SKM-1 (cell line): ENCODE results near the gene CHCHD6.

Experiments
- DNase-seq: peaks from one replicate; lab custom pipeline; 2025; ENCODE audit not compliant: unreplicated experiment; lab: John Stamatoyannopoulos, UW

Gene CHCHD6

DNA sequence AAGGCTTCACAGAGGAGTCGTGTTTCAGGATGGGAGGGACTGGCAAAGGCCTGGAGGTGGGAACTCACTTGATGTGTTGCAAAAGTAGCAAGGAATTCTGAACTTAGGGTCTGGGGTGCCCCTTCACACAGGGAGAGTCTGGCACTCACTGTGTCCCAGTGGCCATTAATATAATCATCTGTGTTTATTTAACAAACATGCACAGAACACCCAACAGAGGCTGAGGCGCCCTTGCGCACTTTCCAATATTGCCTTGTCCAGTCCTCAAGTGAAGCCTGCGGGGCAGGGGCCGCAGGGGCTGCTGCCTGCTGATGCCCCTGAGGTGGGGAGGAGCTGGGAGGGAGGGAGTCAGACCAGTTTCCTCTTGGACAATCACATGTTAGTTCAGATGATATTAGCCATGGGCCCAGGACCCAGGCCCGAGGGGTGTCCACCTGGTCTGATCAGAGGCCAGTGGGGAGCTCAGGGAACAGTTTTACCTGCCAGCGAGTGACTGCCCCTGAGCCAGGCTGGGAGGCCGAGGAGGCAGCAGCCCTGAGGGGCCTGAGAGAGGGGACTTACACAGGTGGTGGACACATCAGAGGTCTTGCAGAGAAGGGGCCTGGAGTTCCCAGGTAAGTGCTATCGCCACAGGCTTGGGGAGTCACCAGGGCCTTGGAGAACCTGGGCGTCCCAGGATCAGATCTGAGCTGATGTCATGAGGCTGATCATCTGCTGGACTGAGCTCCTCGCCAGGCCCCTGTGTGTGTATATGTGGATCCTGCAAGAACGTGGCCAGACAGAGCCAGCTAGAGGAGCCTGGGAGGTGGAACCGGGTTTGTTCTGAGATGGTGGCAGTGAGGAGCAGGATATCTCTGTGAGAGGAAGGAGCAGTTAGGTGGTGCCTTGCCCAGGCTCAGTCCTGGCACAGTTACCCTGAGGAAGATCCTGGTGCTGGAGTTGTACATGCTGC is 35.3 kb upstream of the CHCHD6 start:
- no peak for DNase-seq

DNA sequence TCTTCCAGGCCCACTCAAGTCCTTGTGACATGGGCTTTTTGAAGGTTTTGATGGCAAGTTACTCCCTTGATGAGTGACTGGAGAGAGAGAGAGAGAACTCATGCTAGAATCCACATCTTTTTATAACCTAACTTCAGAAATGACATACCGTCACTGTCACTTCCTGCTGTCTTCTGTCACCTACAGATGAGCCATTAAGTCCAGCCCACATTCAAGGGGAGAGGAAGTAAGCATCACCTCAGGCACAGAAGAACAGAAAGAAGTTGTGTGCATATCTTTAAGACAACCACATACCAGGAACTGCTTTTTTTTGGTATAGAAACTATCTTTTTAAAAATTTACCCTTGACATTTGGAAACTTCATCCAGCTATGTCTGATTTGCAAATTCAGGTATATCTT is 32.5 kb upstream of the CHCHD6 start:
- no peak for DNase-seq

DNA sequence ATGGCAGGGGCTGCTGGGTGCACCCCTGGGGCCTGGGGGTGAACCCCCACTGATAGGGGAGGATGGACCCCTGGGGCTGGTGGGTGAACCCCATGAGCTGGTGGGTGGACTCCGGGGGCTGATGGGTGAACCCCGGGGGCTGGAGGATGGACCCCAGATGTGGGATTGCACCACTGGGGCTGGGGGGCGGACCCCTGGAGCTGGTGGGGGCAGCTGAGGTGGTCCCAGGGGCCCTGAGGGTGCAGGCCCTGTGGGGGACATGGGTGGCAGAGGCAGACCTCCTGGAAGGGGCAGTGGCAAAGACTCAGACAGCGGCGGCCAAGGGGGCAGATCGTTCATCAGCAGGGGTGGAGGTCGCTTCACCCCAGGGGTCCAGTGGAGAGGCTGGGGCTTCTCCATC is 31.7 kb upstream of the CHCHD6 start:
- DNase-seq, result no peak

DNA sequence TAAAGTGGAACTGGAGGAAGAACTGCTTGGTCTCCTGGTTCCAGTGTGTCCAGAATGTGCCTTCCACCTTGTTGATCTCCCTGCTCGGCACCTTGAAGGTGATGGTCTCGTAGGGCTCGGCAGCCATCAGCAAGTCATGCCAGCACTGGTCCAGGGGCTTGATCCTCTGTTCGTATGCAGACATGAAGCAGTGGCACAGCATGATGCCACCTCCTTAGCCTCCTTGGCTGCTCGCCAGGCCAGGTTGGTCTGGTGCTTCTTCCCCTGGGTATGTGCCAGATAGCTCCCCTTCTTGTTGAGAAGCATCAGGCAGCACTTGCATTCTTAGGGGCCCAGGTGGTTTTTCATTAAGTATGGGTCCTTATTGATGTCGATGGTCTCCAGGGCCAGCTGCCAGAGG is 31.3 kb upstream of the CHCHD6 start:
- no peak for DNase-seq

DNA sequence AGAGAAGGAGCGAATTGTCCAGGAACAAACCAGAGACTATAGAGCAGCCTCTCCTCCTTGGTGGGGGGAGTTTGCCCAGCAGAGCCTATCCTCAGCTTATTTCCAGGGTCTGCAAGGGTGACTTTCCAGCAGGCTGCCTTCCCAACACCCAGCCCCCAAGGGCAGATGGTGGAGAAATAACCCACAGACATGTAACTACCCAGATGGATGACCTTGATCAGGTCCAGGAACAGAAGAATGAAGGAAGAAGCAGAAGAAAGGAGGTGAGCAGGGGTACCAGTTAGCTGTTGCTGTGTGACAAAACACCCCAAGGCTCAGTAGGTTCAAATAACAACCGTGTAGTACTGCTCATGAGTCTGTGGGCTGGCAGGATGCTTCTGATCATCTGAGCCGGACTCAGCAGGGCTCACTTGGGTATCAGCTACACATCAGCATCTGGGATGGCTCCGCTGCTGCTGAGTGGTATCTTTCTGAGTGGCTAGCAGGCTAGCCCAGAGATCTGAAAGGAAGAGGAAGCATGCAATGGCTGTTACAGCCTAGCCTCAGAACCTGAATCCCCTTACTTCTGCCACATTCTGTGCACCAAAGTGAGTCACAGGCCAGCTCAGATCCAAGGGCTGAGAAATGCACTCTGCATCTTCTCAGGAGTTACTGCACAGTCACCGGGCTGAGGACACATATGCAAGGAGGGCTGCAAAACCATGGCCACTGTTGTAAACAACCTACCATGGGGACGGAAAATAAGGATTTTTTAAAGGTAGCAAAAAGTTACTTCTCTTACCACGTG is 26.9 kb upstream of the CHCHD6 start:
- no peak for DNase-seq

DNA sequence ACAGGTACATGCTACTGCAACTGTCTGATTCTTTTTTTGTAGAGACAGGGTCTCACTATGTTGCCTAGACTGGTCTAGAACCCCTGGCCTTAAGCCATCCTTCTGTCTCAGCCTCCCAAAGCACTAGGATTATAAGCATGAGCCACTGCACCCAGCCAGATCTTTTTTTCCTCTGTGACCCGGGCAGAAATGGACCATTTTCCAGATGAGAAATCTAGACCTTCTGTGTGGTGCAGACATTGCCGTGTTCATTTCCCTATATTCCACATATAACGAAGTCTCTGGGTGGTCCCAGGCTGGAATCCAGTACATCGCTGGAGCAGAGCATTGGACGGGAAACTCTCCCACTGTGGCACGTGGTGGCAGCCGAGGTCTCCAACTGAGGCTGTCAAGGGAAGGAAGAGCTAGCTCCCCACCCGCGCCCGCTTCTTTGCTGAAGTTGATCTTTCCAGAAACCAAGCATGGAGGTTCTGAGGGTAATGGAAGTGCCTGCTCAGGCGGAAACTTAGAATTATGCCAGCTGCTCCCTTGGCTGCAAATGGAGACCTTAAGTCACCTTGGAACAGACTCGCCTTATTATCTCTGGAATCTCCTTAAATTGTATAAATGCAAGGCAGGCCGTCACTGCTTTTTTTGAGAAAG is 26.1 kb upstream of the CHCHD6 start:
- no peak for DNase-seq

DNA sequence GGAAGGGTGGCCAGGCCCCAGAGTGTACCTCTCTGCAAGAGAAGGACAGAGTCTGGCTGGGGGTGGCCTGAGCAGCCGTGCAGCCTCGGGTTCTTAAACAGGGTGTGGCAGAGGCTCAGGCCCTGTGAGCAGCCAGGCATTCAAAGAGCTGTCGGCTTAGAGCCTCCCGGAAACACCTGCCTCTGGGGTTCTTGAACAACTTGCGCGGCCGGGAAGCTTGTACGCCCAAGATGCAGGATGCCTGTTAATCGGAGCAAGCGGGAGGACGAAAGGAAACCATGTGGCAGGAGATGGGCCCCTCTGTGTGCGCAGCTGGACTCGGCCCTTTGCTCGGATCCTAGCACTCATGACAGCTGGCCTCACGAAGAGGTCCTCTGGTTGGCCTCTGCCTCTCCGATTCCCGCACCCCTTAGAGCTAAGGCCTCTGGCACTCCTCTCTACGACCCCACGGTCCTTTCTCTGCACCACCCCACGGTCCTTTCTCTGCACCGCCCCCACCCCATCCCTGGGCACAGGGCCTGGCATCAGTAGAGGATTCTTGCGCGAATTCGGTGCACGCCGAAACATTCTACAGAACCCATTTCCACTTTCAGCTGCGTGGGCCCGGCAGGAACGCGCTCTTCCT is 25.2 kb upstream of the CHCHD6 start:
- DNase-seq, result no peak

DNA sequence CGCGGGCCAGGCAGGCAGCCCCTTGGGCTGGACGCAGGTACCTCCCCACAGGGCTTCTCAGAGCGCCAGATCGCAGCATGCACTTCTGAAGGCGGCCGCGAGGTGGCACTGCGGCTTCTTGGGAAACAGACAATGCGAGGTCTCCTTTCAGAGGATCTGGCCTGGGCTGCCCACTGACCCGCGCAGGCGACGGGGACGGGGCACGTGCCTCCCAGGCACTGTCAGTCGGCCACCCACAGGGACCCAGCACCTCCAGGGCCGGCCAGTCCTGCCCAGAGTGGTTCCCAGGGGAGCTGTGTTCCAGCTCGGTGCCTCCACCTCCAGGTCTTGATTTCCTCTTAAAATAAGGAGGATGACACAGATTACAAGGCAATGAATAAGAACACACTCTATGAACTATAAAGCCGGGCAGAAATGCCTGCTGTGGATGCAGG is 24.7 kb upstream of the CHCHD6 start:
- DNase-seq, result peak; percentile 43

DNA sequence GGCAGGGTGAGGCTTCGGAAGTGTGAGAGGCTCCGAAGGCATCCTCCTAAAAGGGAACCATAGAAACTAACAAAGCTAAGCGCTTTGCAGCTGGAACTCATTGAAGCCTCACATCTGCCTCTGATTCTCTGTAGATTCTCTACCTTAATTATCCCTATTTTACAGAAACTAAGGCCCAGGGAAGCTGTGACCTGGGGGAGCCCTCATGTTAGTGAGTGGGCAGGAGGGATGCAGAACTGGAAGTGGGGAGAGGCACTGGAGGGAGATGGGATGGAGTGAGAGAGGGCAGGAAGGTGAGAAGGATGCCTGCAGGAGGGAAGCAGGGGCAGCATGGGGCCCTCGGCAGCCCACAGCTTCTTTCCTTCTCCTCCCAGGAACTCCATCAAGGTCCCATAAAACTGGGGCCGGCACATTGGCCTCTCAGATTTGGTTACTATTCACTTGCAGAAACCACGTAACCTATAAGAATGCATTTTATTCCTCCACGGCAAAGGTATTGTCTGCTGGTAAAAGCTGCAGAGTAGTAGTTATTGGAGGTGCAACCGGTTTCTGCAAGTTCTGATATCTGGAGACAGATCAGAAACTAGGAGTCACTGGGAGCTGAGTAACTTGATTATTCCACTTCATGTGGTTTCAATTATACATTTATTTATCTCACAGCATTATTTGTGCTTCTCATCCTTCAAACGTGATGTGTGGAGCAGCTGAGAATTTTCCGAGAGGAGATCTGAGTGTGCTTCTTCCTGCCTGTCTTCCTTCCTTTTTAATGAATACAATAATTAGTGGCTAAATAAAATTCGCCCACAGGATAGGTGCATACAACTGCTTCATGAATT is 24.0 kb upstream of the CHCHD6 start:
- DNase-seq, result no peak

DNA sequence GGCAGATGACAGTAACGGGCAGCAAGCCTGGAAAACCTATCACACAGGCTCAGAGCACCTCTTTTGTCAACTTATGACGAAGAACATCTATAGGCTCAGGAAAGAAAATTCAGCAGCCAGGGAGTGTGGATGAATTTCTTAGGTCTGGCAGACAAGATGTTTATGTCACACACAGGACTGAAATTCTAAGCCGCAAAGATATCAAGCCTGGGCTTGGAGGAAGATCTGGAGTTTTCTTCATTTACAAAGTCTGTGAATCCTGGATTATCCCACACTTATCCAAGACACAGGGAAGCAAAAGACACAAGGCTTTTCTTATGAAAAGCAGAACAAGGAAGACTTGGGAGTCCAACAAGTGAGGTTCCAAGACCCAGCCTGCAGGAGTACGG is 23.4 kb upstream of the CHCHD6 start:
- DNase-seq, result no peak

DNA sequence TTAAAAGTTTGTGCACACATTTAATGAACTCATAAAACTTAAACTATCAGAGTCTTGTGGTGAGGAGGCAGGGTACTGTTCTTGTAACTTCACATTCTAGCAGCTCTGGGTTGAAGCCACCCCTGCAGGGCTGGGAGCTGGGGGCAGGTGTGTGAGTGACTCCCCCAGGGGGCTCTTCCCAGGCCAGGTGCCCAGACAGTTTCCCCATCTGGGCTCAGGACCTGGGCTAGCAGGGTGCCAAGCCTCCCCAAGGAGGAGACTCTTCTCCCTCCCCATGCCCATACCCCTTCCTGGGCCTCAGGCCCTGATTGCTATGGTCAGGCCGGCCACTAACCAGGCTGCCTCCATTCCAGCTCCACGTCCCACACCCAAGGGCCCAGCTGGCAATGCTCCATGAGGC is 22.0 kb upstream of the CHCHD6 start:
- no peak for DNase-seq

DNA sequence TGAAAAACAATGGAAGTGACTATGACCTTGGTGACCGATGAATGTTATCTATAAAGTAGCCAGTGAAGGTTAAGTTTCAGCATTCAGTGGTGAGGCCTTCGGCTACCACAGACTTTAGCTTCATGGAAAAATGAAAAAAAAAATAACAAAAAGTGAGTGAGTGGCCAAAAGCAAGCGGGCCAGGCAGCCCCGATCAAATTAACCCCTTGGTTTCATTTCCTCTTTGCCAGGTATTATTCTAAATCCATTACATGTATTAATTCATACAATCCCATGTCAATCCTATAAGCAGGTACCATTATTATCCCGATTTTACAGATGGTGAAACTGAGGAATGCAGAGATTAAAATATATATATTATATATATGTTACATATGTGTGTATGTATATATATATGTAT is 21.0 kb upstream of the CHCHD6 start:
- no peak for DNase-seq

DNA sequence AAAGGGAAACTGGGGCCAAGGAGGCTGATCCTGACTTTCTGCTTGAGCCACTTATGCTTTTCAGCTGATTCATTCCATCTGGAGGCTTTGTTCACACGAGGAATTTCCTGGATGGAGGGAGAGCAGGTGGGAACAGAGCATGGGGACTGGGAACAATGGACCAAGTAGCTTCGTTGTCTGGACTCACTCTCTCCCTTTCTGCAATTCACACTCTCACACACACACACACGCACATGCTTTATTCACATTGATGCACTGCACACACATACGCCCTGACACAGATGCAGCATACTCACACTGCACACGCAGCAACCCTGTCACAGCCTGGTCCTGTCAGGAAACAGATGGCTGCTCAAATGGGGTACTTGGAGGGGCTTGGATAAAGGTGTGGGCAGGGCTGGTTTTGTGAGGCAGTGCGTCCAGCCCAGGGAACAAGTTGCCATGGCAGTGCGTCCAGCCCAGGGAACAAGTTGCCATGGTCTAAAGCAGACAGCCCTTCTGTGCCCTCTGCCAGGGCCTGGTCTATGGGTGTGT is 19.8 kb upstream of the CHCHD6 start:
- no peak for DNase-seq

DNA sequence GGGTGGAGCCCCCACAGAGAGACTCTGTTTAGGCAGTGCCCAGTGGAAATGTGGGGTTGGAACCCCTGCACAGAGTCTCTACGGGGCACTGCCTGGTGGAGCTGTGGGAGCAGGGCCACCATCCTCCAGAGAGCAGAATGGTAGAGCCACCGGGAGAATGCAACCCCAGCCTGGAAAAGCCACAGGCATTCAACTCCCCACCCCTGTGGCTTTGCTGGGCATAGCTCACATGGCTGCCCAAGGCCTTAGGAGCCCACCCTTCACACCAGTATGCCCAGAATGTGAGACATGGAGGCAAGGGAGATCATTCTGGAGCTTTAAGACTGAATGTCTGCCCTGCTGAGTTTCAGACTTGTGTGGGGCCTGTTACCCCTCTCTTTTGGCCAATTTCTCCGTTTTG is 19.0 kb upstream of the CHCHD6 start:
- DNase-seq, result no peak

DNA sequence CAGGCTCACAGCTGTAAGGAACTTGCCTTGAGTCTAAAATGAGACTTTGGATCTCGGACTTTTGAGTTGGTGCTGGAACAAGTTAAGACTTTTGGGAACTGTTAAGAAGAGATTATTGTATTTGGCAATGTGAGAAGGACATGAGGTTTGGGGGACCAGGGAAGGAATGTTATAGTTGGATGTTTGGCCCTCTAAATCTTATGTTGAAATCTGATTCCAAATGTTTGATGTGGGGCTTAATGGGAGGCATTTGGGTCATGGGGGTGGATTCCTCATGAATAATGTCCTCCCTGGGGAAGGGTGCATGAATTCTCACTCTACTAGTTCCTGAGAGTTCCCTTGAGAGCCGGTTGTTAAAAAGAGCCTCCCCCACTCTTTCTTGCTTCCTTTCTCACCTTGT is 18.5 kb upstream of the CHCHD6 start:
- DNase-seq, result no peak

DNA sequence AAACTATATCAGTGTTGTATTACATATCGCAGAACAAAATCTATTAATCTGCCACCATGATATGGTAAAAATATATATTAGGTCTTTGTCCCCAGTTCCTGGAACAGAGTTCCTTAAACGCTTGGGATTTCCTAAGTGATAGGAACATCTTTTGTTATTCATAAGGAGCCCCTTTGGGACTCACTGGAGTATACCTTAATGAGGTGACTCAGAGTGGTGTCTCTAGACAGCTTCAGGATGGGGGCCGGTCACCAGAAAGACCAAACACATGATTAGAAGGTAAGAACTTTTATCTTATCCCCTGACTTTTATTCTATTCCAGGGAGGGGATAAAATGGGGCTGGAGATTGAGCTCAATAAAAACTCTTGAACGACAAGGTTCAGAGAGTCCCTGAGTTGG is 12.3 kb upstream of the CHCHD6 start:
- DNase-seq, result no peak

DNA sequence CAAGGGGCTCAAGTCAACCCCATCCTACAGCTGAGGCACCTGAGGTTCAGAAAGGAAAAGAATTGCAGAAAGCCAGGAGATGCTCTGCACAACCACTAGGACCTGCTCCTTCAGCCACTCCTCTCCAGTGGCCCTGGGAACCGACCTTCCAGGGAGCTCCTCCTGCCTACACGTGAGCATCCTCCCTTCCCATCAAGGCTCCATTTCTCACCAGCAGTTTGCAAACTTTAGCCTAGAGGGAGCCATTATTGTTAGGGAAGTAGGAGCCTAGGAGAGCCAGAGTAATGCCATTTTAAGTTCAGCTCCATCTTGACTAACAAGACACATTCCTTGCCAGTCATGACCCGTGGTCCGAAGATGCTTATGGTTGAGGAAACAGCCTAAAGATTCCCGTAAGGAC is 11.2 kb upstream of the CHCHD6 start:
- DNase-seq, result no peak

DNA sequence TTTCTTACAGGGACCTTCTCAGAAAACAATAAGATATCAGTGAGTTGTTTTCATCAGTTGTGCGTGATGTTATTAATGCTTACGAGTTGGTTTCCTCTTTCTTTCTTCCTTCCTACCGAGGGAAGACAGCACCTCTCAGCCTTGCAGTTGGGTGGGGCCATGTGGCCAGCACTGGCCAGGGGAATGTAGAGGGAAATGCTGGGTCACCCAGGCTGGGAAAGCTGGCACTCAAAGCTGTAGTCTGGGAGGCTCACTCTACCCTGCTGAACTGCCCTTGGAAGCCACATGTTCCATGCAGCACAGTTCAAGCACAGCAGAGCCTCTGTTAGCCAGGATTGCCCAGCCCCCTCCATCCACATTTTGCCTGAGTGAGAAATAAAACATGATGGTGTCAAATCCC is 10.1 kb upstream of the CHCHD6 start:
- no peak for DNase-seq

DNA sequence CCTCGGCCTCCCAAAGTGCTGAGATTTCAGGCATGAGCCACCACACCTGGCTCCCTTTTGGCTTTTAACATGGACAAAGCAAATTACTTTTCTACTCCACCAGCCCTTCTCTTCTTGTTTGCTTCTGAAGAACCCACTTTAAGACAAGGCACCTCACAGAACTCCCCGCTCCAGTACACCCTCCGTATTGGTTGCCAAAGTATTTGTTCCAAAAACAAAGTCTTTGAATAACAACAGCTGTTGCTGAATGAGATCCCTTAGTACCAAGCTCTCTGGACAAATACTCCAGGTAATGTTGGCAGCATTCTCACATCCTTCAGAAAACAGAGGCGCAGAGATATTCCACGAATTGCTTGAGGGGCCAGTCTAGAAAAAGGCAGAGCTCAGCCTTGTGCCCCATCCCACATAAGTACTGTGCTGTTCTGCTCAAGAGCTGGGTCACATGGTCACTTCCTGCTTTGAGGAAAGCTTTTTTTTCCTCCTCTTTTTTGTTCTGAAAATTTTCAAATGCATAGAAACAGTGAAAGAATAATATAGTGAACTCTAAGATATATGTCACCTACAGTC is 7.3 kb upstream of the CHCHD6 start:
- DNase-seq, result no peak

DNA sequence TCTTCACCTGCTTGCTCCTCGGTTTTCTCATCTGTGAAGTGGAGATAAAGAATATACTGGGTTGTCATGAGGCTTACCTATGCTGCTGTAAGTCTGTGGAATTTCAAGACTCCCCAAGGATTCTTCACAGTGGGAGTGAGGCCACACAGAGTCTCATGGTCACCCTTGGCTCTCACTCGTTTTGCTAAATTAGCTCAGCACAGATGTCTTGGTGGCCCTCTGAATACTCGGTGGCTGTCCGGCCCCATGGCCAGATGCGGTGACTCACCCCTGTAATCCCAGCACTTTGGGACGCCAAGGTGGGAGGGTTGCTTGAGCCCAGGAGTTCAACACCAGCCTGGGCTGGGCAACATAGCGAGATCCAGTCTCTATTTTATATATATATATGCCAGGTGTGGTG is 5.0 kb upstream of the CHCHD6 start:
- DNase-seq, result no peak
